ENCODE data around the gene AUH. TPM values are rescaled to one million over a fixed set of nuclear protein-coding genes. Genes with fewer than 3 reads are reported as not detected.
"Not testable (repeated sequence)": the region's sequence is repeated elsewhere in the genome, so short reads cannot be mapped to it uniquely, and the experiment has no call there.

The AUH gene
- total RNA-seq, 1 donor from 2014 or later, result 62.6 TPM

DNA sequence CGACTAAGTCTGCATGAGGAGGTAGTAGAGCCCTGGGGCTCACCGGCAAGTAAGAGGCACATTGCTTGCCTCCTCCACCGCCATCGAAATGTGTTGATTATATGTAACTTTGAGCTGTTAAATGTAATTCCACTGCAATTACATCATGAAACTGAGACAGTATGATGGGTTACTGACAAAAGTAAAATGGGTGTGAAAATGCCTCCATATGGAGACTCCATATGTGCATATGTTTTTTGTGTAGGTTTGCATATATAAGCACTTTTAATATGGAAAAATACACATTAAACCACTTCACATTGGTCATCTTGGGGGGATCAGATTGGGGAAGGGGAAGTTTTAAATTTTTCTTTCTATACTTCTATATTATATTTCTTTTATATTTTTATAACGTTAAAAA is 32.1 kb upstream of the AUH start:
- DNase-seq (ENCODE audit: low spot score), result no peak
- H3K4me3 Mint-ChIP-seq (ENCODE audit: low read depth), result no peak overlapping the region
- no peaks in the 10 kb centered on the region for H3K36me3 Mint-ChIP-seq (ENCODE audit: low read depth)
- intact Hi-C loops (cut with micrococcal nuclease), result loop anchor here (2.0 kb wide), 1 partner anchor 25 kb away; no protein-coding TSS in a partner anchor
- H3K9me3 Mint-ChIP-seq, result no peaks in the 10 kb centered on the region
- no peak overlapping the region for H3K27ac Mint-ChIP-seq
- peaks cover 24% of the 10 kb centered on the region for H3K4me1 Mint-ChIP-seq (ENCODE audit: low read depth)
- H3K27me3 Mint-ChIP-seq (ENCODE audit: low read depth), result no peaks in the 10 kb centered on the region

DNA sequence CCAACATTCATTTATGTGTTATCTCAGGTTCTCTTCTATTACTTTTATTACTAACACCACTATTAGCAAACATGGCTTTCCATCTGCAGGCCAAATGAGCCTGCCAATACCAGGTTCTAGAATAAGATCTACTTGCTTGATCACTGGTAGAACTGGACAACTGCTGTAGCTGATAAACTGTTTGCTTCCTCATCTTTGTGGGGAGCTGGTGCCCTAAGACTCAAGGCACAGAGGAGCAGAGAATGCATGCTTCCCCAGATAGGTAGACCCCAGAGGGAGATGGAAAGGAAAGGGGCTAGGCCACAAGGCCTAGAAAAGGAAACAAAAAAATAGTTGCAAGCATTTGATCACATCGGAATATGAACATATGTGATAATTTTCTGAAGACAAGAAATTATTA is 30.7 kb upstream of the AUH start:
- no peaks in the 10 kb centered on the region for H3K9me3 Mint-ChIP-seq
- DNase-seq (ENCODE audit: low spot score), result no peak
- no peaks in the 10 kb centered on the region for H3K27me3 Mint-ChIP-seq (ENCODE audit: low read depth)
- H3K27ac Mint-ChIP-seq, result no peak overlapping the region
- no peak overlapping the region for H3K4me3 Mint-ChIP-seq (ENCODE audit: low read depth)
- H3K4me1 Mint-ChIP-seq (ENCODE audit: low read depth), result peaks cover 21% of the 10 kb centered on the region
- no peaks in the 10 kb centered on the region for H3K36me3 Mint-ChIP-seq (ENCODE audit: low read depth)
- intact Hi-C loops (cut with micrococcal nuclease), result no loop called here

DNA sequence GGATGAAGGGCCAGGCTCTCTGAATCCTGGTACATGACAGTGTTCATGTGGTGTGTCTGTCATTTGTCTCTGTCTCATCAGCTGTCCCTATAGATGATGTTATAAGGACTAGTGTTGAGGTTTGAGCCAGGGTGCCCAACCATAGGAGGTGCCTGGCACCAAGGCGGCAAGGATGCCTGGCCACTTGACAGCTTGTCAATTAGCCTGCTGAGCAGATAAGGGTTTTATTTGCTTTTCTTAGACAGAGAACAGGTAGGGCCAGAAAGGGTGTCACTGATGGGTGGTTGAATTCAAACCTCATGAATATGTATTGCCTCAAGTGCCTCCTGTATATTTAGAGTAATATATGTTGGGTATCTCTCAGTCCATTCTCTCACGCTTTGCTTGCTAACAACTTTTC is 30.1 kb upstream of the AUH start:
- intact Hi-C loops (cut with micrococcal nuclease), result no loop called here
- no peak for DNase-seq (ENCODE audit: low spot score)
- H3K4me3 Mint-ChIP-seq (ENCODE audit: low read depth), result no peak overlapping the region
- H3K9me3 Mint-ChIP-seq, result peaks cover 3% of the 10 kb centered on the region
- peaks cover 19% of the 10 kb centered on the region for H3K4me1 Mint-ChIP-seq (ENCODE audit: low read depth)
- H3K27ac Mint-ChIP-seq, result no peak overlapping the region
- no peaks in the 10 kb centered on the region for H3K36me3 Mint-ChIP-seq (ENCODE audit: low read depth)
- H3K27me3 Mint-ChIP-seq (ENCODE audit: low read depth), result no peaks in the 10 kb centered on the region

DNA sequence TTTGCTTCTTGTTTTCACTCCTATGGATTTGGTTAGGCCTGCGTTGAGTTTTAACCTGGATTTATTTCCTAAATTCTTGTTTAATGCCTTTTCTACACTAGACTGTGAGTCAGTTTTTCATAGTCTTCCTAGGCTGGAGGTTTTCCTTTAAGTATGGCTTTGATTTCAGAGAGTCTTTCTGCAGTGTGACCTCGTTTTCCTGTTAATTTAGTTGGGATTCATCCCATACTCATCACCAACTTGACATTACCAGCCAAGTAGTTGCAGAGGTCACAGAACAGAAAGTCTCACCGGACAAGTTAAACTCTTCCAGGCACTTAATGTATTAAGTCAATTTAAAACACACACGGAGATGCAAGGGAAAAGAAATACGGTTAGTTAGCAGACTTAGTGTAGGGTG is 29.7 kb upstream of the AUH start:
- H3K27ac Mint-ChIP-seq, result no peak overlapping the region
- H3K27me3 Mint-ChIP-seq (ENCODE audit: low read depth), result no peaks in the 10 kb centered on the region
- no peaks in the 10 kb centered on the region for H3K36me3 Mint-ChIP-seq (ENCODE audit: low read depth)
- DNase-seq (ENCODE audit: low spot score), result no peak
- no peak overlapping the region for H3K4me3 Mint-ChIP-seq (ENCODE audit: low read depth)
- H3K9me3 Mint-ChIP-seq, result peaks cover 7% of the 10 kb centered on the region
- intact Hi-C loops (cut with micrococcal nuclease), result no loop called here
- peaks cover 23% of the 10 kb centered on the region for H3K4me1 Mint-ChIP-seq (ENCODE audit: low read depth)

DNA sequence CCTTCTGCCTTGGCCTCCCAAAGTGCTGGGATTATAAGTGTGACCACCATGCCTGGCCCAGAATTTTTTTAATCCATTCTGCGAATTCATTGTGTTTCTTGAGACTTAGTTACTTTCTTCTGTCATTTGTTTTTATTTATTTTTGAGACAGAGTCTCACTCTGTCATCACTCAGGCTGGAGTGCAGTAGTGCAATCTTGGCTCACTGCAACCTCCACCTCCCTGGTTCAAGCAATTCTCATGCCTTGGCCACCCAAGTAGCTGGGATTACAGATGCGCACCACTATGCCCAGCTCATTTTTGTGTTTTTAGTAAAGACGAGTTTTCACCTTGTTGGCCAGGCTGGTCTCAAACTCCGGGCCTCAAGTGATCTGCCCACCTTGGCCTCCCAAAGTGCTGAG is 28.0 kb upstream of the AUH start:
- Mint-ChIP-seq H3K4me1 (ENCODE audit: low read depth) (peaks cover 11% of the 10 kb centered on the region), H3K9me3 (peaks cover 13% of the 10 kb centered on the region)
- H3K36me3 Mint-ChIP-seq (ENCODE audit: low read depth); H3K27ac Mint-ChIP-seq; H3K4me3 Mint-ChIP-seq (ENCODE audit: low read depth); H3K27me3 Mint-ChIP-seq (ENCODE audit: low read depth); intact Hi-C loops (cut with micrococcal nuclease); DNase-seq (ENCODE audit: low spot score): not testable (repeated sequence)

DNA sequence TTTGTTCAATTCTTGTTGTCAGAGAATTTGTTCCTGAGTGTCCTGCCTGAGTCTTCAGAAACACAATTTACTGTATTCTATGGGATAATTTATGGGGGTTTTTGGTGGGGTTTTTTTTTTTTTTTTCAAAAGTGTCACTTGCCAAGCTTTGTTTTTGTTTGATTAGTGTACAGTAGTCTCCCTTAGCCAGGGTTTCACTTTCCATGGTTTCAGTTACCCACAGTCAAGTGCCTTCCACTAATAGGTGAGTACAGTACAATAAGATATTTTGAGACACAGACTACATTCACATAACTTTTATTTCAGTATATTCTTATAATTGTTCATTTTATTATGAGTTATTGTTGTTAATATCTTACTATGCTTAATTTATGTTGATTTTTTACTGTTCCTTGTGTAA is 25.0 kb upstream of the AUH start:
- no peaks in the 10 kb centered on the region for H3K36me3 Mint-ChIP-seq (ENCODE audit: low read depth)
- no peak for DNase-seq (ENCODE audit: low spot score)
- H3K4me1 Mint-ChIP-seq (ENCODE audit: low read depth), result peaks cover 6% of the 10 kb centered on the region
- intact Hi-C loops (cut with micrococcal nuclease), result no loop called here
- H3K27ac Mint-ChIP-seq, result no peak overlapping the region
- H3K9me3 Mint-ChIP-seq, result peaks cover 15% of the 10 kb centered on the region
- peaks cover 4% of the 10 kb centered on the region for H3K27me3 Mint-ChIP-seq (ENCODE audit: low read depth)
- H3K4me3 Mint-ChIP-seq (ENCODE audit: low read depth), result no peak overlapping the region

DNA sequence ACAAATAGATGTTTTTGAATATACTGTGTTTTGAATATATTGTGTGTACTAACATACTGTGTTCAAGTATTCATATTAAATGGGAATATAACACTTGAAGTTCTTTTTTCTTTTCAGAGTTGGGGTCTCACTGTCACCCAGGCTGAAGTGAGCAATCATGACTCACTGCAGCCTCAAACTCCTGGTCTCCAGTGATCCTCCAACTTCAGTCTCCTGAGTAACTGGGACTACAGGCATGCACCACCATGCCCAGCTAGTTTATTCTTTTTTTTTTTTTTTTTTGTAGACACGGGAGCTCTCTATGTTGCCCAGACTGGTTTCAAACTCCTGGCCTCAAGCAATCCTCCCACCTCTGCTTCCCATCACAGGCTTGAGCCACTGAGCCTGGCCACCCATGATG is 23.2 kb upstream of the AUH start:
- no peak overlapping the region for H3K27ac Mint-ChIP-seq
- H3K27me3 Mint-ChIP-seq (ENCODE audit: low read depth), result peaks cover 6% of the 10 kb centered on the region
- no peaks in the 10 kb centered on the region for H3K36me3 Mint-ChIP-seq (ENCODE audit: low read depth)
- no peak overlapping the region for H3K4me3 Mint-ChIP-seq (ENCODE audit: low read depth)
- peaks cover 6% of the 10 kb centered on the region for H3K4me1 Mint-ChIP-seq (ENCODE audit: low read depth)
- H3K9me3 Mint-ChIP-seq, result peaks cover 15% of the 10 kb centered on the region
- intact Hi-C loops (cut with micrococcal nuclease), result no loop called here
- no peak for DNase-seq (ENCODE audit: low spot score)

DNA sequence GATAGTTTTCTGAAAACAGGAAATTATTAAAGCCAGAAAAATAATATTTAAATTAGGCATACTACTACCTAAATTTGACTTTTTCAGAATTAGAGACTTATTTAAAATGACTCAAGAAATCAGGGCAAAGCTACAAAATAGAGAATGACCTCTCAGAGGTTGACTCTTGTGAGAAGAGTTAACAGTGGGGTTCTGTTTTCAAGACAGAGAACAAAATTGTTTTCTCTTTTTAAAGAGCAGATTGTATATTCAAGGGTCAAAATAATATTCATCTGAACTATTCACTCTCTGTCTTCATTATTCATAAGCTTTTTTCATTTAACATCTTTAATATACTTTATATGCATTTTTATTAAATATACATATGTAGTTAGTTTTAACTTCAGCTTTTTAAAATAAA is 21.9 kb upstream of the AUH start:
- no peaks in the 10 kb centered on the region for H3K36me3 Mint-ChIP-seq (ENCODE audit: low read depth)
- no peak overlapping the region for H3K27ac Mint-ChIP-seq
- intact Hi-C loops (cut with micrococcal nuclease), result no loop called here
- no peak overlapping the region for H3K4me3 Mint-ChIP-seq (ENCODE audit: low read depth)
- H3K27me3 Mint-ChIP-seq (ENCODE audit: low read depth), result peaks cover 6% of the 10 kb centered on the region
- H3K4me1 Mint-ChIP-seq (ENCODE audit: low read depth), result peaks cover 10% of the 10 kb centered on the region
- peaks cover 15% of the 10 kb centered on the region for H3K9me3 Mint-ChIP-seq
- DNase-seq (ENCODE audit: low spot score), result no peak

DNA sequence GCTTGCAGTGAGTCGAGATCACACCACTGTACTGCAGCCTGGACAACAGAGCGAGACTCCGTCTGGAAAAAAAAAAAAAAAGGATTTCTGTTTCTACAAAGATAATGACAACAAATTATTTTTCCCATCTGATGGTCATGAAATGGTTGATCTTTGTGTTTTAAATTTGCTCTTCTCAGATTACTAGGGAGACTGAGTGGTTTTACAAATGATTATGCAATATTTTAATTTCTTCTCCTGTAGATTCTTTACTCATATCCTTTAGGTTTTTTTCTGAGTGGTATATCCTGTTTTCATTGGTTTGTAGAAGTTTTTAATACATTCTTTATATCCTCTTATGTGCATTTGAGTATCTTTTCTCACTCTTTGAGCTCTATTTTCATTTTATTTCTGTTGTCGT is 20.6 kb upstream of the AUH start:
- peaks cover 5% of the 10 kb centered on the region for H3K36me3 Mint-ChIP-seq (ENCODE audit: low read depth)
- H3K27ac Mint-ChIP-seq, result no peak overlapping the region
- H3K4me3 Mint-ChIP-seq (ENCODE audit: low read depth), result no peak overlapping the region
- intact Hi-C loops (cut with micrococcal nuclease), result no loop called here
- H3K27me3 Mint-ChIP-seq (ENCODE audit: low read depth), result peaks cover 6% of the 10 kb centered on the region
- peaks cover 20% of the 10 kb centered on the region for H3K9me3 Mint-ChIP-seq
- peaks cover 10% of the 10 kb centered on the region for H3K4me1 Mint-ChIP-seq (ENCODE audit: low read depth)
- no peak for DNase-seq (ENCODE audit: low spot score)

DNA sequence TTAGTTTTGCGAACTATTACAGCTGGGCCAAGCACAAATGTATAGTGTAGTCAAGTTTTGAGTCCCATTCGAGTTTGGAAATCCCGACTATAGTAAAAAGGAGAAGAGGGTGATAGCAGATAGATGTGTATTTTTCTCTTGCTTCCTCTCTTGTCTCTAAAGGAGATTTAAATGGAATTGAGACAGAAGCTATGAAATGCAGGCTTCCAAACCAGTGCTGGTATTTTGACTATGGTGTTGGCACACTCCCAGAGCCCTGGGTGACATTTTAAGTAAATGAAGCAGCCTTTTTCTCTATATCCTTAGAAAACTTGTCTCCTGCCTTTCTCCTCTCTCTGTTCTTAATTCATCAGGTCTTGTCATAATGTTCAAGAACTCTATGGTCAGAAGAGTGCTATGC is 17.7 kb upstream of the AUH start:
- Mint-ChIP-seq H3K9me3 (peaks cover 5% of the 10 kb centered on the region), H3K27ac (no peak overlapping the region), H3K36me3 (ENCODE audit: low read depth) (peaks cover 5% of the 10 kb centered on the region), H3K4me3 (ENCODE audit: low read depth) (no peak overlapping the region), H3K27me3 (ENCODE audit: low read depth) (peaks cover 6% of the 10 kb centered on the region), H3K4me1 (ENCODE audit: low read depth) (peaks cover 19% of the 10 kb centered on the region)
- intact Hi-C loops (cut with micrococcal nuclease), result no loop called here
- no peak for DNase-seq (ENCODE audit: low spot score)

DNA sequence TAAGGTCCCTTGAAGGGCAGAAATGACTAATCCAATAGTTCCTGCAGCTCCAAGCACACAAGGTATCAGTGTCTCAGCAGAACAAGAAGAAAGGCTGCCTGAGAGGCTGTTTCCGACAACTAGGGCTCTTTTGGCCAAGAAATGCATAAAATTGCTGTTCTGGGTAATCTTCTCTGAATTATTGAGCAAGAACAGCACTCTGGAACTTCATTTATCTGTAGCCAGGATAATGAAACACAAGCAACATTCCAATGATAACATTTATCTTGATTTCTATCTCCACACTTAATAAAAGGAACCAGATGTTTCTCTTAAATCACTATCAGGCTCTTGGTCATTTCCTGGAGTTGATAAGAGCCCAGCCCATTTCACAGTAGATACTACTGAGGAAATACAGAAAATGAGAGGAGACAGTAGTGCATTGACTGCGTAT is 17.0 kb upstream of the AUH start:
- Mint-ChIP-seq H3K27ac (no peak overlapping the region), H3K27me3 (ENCODE audit: low read depth) (peaks cover 6% of the 10 kb centered on the region), H3K4me3 (ENCODE audit: low read depth) (no peak overlapping the region), H3K36me3 (ENCODE audit: low read depth) (peaks cover 5% of the 10 kb centered on the region), H3K4me1 (ENCODE audit: low read depth) (peaks cover 19% of the 10 kb centered on the region), H3K9me3 (peaks cover 5% of the 10 kb centered on the region)
- DNase-seq (ENCODE audit: low spot score), result no peak
- intact Hi-C loops (cut with micrococcal nuclease), result no loop called here

DNA sequence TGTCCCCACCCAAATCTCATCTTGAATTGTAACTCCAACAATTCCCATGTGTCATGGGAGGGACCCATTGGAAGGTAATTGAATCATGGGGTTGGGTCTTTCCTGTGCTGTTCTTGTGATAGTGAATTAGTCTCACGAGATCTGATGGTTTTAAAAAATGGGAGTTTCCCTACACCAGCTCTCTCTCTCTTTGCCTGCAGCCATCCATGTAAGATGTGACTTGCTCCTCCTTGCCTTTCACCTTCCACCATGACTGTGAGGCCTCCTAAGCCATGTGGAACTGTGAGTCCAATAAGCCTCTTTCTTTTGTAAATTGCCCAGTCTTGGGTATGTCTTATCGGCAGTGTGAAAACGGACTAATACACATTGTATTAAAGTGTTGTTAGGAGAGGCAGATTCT is 16.3 kb upstream of the AUH start:
- H3K9me3 Mint-ChIP-seq; DNase-seq (ENCODE audit: low spot score); H3K27ac Mint-ChIP-seq; intact Hi-C loops (cut with micrococcal nuclease); H3K27me3 Mint-ChIP-seq (ENCODE audit: low read depth); H3K36me3 Mint-ChIP-seq (ENCODE audit: low read depth); H3K4me3 Mint-ChIP-seq (ENCODE audit: low read depth): not testable (repeated sequence)
- peaks cover 19% of the 10 kb centered on the region for H3K4me1 Mint-ChIP-seq (ENCODE audit: low read depth)

DNA sequence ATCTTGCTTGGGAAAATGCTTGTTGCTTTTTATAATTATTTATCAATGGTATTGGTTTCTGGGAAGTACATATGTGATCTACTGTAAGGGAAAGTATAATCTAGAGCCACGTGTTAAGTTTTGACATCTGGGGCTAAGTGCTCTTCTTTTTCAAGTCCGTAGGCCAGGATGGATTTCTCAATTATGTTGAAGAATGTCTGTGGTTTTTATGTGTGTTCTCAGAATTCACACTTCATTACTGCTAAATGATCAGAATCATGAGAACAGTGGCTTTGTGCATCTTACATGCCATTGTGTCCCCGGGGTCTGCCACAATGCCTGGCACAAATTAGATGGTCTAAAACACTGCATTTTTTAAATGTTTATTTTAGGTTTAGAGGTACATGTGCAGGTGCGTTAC is 14.5 kb upstream of the AUH start:
- no peak for DNase-seq (ENCODE audit: low spot score)
- Mint-ChIP-seq H3K27me3 (ENCODE audit: low read depth) (peaks cover 1% of the 10 kb centered on the region), H3K4me1 (ENCODE audit: low read depth) (peaks cover 24% of the 10 kb centered on the region), H3K36me3 (ENCODE audit: low read depth) (peaks cover 5% of the 10 kb centered on the region), H3K9me3 (peaks cover 5% of the 10 kb centered on the region), H3K27ac (no peak overlapping the region), H3K4me3 (ENCODE audit: low read depth) (no peak overlapping the region)
- intact Hi-C loops (cut with micrococcal nuclease), result no loop called here

DNA sequence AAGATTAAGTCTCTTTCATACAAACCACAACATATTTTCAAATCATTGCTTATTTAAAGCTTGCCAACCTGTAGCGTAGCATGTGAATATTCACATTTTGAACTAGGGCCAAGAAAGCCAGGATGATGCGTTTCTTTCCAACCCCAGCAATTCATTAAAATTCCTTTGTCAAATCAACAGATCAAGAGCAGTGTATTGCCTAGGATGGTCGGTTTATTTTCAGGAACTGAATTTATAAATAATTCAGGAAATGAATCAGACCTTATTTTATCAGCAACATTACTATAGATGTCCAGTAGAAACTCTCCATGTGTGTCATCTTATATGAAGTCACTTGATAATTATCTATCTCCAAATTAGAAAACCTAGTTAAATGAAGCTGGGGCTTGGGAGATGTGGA is 13.2 kb upstream of the AUH start:
- Mint-ChIP-seq H3K27ac (no peak overlapping the region), H3K36me3 (ENCODE audit: low read depth) (peaks cover 5% of the 10 kb centered on the region), H3K9me3 (peaks cover 5% of the 10 kb centered on the region), H3K4me1 (ENCODE audit: low read depth) (peaks cover 24% of the 10 kb centered on the region), H3K27me3 (ENCODE audit: low read depth) (no peaks in the 10 kb centered on the region), H3K4me3 (ENCODE audit: low read depth) (no peak overlapping the region)
- DNase-seq (ENCODE audit: low spot score), result no peak
- intact Hi-C loops (cut with micrococcal nuclease), result no loop called here
